Tibial artery (tissue), 4 donors: ENCODE measurements around the gene DCP1B.

Experiments
- DNase-seq, 2 donors: peaks; one replicate each; pipeline ENCODE4 v3.0.0-alpha.2; 2019
- H3K27ac ChIP-seq, 2 donors: fragments of 200-600 bp; sonication (generic) in 1 of 2; 1 replicate in 1 of 2; 2 replicates in 1 of 2; pipeline ENCODE4 v1.5.1; 2018 to 2019; ENCODE audit warnings: mild to moderate bottlenecking in 1 of 2
- H3K27me3 ChIP-seq, 2 donors: fragments of 200-600 bp; sonication (generic) in 1 of 2; one replicate each; pipeline versions ENCODE4 v1.5.1 to v1.6.0; 2016 to 2019
- H3K36me3 ChIP-seq, 3 donors: fragments of 200-600 bp; sonication (generic) in 2 of 3; one replicate each; pipeline ENCODE4 v1.5.1; 2016 to 2019; ENCODE audit warnings: mild to moderate bottlenecking in 2 of 3
- H3K4me1 ChIP-seq, 4 donors: fragments of 200-600 bp; sonication (generic) in 2 of 4; 1 replicate in 3 of 4; 2 replicates in 1 of 4; pipeline ENCODE4 v1.5.1; 2016 to 2019
- H3K4me3 ChIP-seq, 2 donors: fragments of 200-600 bp; sonication (generic) in 1 of 2; 1 replicate in 1 of 2; 2 replicates in 1 of 2; pipeline ENCODE4 v1.5.1; 2018 to 2019; ENCODE audit warnings: mild to moderate bottlenecking in 2 of 2
- H3K9me3 ChIP-seq, 3 donors: fragments of 200-600 bp; sonication (generic) in 1 of 3; one replicate each; pipeline ENCODE4 v1.5.1; 2016 to 2019
- CTCF ChIP-seq, 2 experiments: fragments of 200-600 bp in 1 of 2; fragments of 450-650 bp in 1 of 2; IDR thresholded peaks; one replicate each; pipeline ENCODE4 v1.5.1; 2017 to 2019; ENCODE audit warnings: antibody characterized with exemption in 2 of 2, mild to moderate bottlenecking in 1 of 2, moderate library complexity in 1 of 2
- intact Hi-C: fragments of 100-400 bp; cut with DNase I; formaldehyde crosslinking; loops from one replicate; pipeline ENCODE4 v1.15.0; 2023; ENCODE audit warnings: low total_unique reads

Gene DCP1B

GRCh38 chr12:2017546-2018337, 13.5 kb upstream of the DCP1B start:
- TF ChIP-seq CTCF (IDR thresholded peaks at IDR 0.05), result no peak
- Histone ChIP-seq H3K4me1 (peaks cover 0 to 11% (median 0%) of the 10 kb centered on the region in 4 donors), H3K9me3 (no peaks in the 10 kb centered on the region), H3K27me3 (no peaks in the 10 kb centered on the region), H3K4me3 (no peak overlapping the region), H3K36me3 (no peaks in the 10 kb centered on the region), H3K27ac (no peak overlapping the region)
- DNase-seq, result no peak
- intact Hi-C loops, result no loop called here

GRCh38 chr12:2016862-2017545, 12.7 kb upstream of the DCP1B start:
- Histone ChIP-seq H3K9me3 (no peaks in the 10 kb centered on the region), H3K36me3 (no peaks in the 10 kb centered on the region), H3K27me3 (no peaks in the 10 kb centered on the region), H3K27ac (no peak overlapping the region), H3K4me3 (no peak overlapping the region), H3K4me1 (peaks cover 0 to 11% (median 0%) of the 10 kb centered on the region in 4 donors)
- no peak for DNase-seq
- intact Hi-C loops, result no loop called here
- TF ChIP-seq CTCF (IDR thresholded peaks at IDR 0.05), result no peak

- H3K4me3 ChIP-seq, result no peak overlapping the region
- no peak overlapping the region for H3K27ac ChIP-seq
- no peak for DNase-seq
- H3K9me3 ChIP-seq, result no peaks in the 10 kb centered on the region
- intact Hi-C loops, result no loop called here
- H3K27me3 ChIP-seq, result no peaks in the 10 kb centered on the region
- no peak for TF ChIP-seq CTCF (IDR thresholded peaks at IDR 0.05)
- H3K36me3 ChIP-seq, result no peaks in the 10 kb centered on the region
- H3K4me1 ChIP-seq, result peaks cover 0 to 11% (median 0%) of the 10 kb centered on the region in 4 donors
Measured at GRCh38 chr12:2014231-2014630, 10.0 kb upstream of the DCP1B start.

DNA sequence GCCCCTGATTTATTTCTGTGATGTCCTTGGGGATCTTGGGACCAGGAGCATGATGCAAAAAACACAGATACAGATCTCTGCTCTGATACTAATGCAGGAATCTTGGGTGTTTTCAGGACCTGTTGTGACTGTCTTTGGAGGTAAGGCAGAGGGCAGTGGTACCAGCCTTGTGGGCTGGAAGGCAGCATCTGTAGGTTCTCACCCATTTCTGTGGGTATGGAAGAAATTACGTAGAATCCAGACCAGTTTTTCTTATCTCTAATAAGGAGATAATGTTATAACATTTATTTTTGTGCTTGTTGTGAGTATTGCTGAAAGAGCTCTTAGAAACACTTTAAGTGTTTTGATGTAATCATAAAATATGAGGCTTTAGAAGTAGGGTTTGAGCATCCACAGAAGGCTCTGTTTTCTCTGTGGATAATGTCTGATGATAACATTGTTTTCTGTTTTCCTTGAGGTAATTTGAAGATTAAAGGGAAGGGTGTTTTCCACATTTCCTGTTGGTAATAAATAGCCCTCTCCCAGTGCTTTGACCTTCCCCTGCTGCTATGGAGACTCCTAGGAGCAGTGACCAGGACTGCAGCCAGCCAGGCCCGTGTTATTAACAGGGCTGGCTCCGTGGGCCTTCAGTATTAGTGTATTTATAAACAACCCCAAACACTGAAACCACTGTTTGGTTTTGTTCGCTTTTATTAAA, 9.4 kb upstream of the DCP1B start:
- peak overlapping the region in 1 of 2 donors; percentile 33 for H3K27ac ChIP-seq
- no peaks in the 10 kb centered on the region for H3K27me3 ChIP-seq
- DNase-seq, result peak in 1 of 2 donors; percentile 28
- no peaks in the 10 kb centered on the region for H3K36me3 ChIP-seq
- TF ChIP-seq CTCF (IDR thresholded peaks at IDR 0.05), result no peak
- H3K9me3 ChIP-seq, result no peaks in the 10 kb centered on the region
- no peak overlapping the region for H3K4me3 ChIP-seq
- intact Hi-C loops, result no loop called here
- peaks cover 0 to 11% (median 0%) of the 10 kb centered on the region in 4 donors for H3K4me1 ChIP-seq

DNA sequence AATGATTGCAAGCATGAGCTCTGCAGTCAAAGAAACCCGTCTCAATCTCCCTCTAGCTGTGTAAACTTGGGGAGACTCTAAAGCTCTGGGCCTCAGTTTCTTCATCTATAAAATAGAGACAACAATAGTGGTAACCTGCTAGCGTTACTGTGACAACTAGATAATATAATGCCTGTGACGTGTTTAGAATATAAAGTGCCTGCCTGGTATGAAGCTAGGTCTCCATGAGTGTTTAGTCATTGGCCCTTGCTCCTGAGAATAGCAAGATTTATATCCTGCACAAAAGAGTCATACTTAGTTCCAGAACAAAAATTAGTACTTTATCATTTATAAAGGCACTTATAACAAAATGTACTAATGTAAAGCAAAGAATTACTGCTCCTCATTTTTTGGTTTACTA, 8.8 kb upstream of the DCP1B start:
- Histone ChIP-seq H3K9me3 (no peaks in the 10 kb centered on the region), H3K36me3 (no peaks in the 10 kb centered on the region), H3K27ac (no peak overlapping the region), H3K4me3 (no peak overlapping the region), H3K4me1 (peaks cover 0 to 11% (median 0%) of the 10 kb centered on the region in 4 donors), H3K27me3 (no peaks in the 10 kb centered on the region)
- TF ChIP-seq CTCF (IDR thresholded peaks at IDR 0.05), result no peak
- intact Hi-C loops, result no loop called here
- no peak for DNase-seq
